GM21423 (cell line): ENCODE measurements around the gene CAPN14.

ENCODE experiments used
- ATAC-seq: cut with Tn5 transposase; IDR thresholded peaks from one replicate; pipeline ENCODE4 v1.9.1; 2021; ENCODE audit warnings: mild to moderate bottlenecking, moderate library complexity; ENCODE audit not compliant: unreplicated experiment

CAPN14 gene

DNA sequence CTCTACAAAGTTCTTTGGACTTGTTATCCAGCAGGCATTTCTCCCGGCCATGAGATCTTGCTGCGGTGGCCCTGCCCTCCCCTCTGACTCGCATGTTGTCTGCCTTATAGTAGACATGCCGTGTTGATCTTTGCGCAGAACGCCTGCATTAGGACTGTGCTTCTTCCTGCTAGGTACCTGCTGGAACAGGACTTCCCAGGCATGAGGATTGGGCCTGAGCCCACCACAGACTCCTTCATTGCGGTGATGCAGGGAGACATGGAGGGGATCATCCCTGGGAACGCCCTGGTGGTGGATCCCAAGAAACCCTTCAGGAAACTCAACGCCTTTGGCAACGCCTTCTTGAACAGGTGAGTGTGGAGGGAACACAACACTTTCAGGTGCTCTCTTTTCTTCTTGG, 26.8 kb upstream of the CAPN14 start:
- ATAC-seq: no peak

GRCh38 chr2:31243053-31243452, 25.7 kb upstream of the CAPN14 start:
- ATAC-seq: no peak

GRCh38 chr2:31241625-31242270, 24.4 kb upstream of the CAPN14 start:
- no peak for ATAC-seq

- no peak for ATAC-seq
Observed at GRCh38 chr2:31240381-31241365, 23.4 kb upstream of the CAPN14 start.

- no peak for ATAC-seq
Observed at GRCh38 chr2:31239593-31240177, 22.4 kb upstream of the CAPN14 start.

DNA sequence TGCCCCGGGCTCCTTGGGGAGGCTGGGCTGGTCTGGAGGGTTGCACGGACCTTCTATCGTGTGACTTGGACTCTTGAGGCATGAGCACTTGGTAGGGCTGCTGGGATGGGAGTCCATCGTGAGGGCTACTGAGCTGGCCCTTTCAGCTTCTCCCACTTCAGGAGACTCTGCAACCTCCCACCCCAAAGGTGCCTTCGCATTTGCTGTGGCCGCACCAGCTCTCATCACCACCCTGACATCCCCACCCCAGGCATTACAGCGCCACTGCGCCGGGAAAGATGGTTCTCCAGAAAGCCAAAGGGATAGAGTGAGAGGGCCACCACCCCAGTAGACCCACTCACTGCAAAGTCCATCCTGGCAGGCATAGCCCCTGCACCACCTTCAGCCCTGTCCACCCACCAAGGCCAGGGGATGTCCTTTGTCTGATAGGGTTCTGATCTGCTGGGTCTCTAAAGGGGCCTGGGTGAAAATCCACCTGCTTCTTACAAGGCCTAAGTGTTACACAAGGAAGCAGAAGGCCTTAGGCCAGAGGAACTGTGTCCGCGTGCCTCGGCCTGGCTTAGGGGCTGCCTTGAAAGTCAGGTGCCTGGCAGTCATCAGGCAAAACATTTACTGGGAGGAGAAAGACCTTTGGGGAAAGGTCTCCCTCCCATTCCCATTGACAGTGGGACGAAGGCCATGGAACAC, 21.7 kb upstream of the CAPN14 start:
- ATAC-seq: no peak

- ATAC-seq: no peak
Observed at GRCh38 chr2:31238126-31238905, 21.0 kb upstream of the CAPN14 start.

DNA sequence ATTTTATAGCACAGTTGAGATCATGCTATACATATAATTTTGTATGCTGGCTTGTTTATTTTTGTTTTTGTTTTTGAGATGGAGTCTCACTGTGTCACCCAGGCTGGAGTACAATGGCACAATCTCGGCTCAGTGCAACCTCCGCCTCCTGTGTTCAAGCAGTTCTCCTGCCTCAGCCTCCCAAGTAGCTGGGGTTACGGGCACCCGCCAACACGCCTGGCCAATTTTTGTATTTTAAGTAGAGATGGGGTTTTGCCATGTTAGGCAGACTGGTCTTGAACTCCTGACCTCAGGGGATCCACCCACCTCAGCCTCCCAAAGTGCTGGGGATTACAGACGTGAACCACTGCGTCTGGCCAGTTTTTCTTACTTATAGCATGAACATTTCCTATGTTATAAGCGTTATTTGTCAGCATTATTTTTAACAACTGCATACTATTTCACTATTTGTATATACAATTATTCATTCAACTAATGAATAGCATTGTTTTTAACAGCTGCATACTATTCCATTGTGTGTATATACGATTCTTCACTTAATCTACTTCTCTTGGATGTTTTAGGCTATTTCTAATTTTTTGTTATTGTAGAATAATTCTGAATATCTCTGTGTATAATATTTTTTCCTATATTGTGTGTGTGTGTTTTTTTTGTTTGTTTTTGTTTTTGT, 20.2 kb upstream of the CAPN14 start:
- ATAC-seq: no peak

GRCh38 chr2:31236433-31237205, 19.3 kb upstream of the CAPN14 start:
- ATAC-seq: no peak

- ATAC-seq: no peak
Observed at GRCh38 chr2:31235504-31235902, 18.2 kb upstream of the CAPN14 start.

GRCh38 chr2:31234683-31235503, 17.6 kb upstream of the CAPN14 start:
- no peak for ATAC-seq

DNA sequence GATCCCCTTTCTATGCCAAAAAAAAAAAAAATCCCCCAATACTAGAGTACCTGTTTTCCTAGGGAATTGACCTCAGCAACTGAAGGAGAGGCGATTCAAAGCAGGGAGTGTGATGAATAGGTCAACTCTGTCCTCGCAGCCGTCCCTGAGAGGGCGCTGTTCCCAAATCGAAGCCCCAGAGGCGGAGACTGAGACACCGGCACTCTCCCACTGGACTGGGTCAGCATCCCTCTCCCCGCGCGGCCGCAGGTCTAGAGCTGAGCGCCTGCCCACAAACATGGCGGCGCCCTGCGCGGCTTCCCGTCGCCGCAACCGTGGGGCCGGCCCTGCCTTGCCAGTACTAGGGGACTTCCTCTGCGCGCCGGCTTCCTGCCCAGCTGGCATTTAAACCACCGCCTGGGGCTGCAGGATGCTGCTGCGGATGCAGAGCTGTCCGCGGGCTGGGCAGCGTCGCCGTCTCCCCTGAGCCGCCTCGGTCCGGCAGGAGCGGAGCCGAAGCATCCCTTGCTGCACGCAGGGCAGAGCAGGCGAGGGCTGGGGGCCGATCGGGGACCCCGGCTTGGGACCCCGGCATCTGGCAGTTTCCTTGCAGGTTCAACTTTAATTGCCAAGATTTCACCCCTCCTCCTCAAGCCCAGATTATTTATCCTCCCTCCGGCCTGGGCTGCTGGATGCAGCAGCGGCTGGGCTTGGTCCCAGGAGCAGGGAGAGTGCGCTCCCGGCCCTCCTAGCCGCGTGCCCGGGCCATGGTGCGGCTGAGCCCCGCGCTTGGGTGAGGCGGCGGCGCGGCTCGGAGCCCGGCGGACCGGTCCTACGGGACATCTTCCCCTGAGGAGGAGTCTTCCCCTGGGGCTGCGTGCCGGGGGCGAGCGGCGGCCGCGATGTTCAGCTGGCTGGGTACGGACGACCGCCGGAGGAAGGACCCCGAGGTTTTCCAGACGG, 16.7 kb upstream of the CAPN14 start, which contains the start of gene EHD3:
EHD3 (plus strand) TSS at position 412 of the 942 bp plus-strand sequence; CDS start at position 882, 470 bp downstream.
- ATAC-seq: peak; percentile 96

DNA sequence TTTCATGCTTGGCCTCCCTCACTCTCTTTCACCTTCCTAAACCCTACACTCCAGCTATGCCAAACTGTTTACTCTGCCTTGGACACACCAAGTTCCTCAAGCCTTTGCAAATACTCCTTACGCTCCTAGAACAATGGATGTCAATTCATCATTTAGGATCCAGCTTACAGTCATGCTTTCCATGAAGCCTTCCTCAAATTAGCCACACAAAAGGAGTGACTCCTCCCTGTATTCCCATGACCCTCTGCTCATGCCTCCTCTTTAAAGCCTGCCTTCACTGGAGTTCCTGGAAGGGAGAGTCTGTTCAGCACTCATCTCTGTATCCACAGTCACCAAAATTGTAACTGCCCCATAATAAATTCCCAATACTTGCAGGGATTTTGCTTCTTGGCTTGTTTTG, 15.9 kb upstream of the CAPN14 start:
- no peak for ATAC-seq

- ATAC-seq: no peak
Observed at GRCh38 chr2:31232586-31232985, 15.3 kb upstream of the CAPN14 start.

DNA sequence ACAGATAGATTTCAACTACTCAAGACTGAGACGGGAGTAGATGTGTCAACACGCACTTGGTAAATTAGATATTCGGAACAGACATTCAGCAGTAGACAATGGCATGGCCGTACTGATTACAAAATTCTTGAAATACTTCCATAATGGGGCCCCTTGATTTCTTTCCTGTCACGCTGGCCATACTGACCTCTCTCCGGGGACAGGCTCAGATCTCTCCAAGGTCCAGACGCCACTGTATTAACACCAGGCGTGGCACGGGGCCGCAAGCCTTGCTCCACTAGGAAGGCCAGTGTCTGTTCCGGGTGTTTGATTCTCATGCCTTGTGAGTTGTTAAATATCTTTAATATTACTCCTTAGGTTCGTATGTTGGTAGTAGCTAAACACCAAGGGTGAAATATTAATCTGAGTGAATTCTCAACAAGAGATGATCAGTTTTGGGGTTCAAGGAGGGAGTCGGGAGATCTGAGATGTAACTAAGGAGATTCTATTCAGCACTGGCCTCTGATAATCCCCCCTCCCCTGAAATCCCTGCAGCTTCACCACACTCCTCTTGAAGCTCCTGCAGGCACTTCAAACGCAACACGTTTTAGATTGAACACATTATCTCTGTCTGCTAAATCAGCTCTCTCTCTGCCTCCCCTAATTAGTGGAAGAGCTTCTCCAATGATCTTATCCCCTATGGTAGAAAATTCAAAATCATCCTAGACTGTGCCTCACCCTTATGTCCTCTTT, 14.4 kb upstream of the CAPN14 start:
- ATAC-seq: no peak

GRCh38 chr2:31230751-31231150, 13.4 kb upstream of the CAPN14 start:
- no peak for ATAC-seq
